HAP-1 (cell line): ENCODE data around the gene PTPN3.
"Not testable (repeated sequence)": the region's sequence is repeated elsewhere in the genome, so short reads cannot be mapped to it uniquely, and the experiment has no call there.

Source experiments
- DNase-seq, 2 experiments: peaks; one replicate each; pipeline ENCODE4 v3.0.0-alpha.2; 2016 to 2020; ENCODE audit warnings: low spot score in 2 of 2
- H3K27me3 ChIP-seq: fragments of 250-450 bp; sonication (Bioruptor Pico); 2 replicates; pipeline ENCODE4 v1.5.1; 2020; ENCODE audit warnings: low read depth, mild to moderate bottlenecking, moderate library complexity
- H3K36me3 ChIP-seq: fragments of 250-450 bp; sonication (Bioruptor Pico); replicated peaks from 2 replicates; pipeline ENCODE4 v1.5.1; 2020; ENCODE audit warnings: mild to moderate bottlenecking
- H3K4me1 ChIP-seq: fragments of 250-450 bp; sonication (Bioruptor Pico); 2 replicates; pipeline ENCODE4 v1.5.1; 2020; ENCODE audit warnings: mild to moderate bottlenecking
- H3K4me3 ChIP-seq: fragments of 250-450 bp; sonication (Bioruptor Pico); 2 replicates; pipeline ENCODE4 v1.5.1; 2020; ENCODE audit warnings: mild to moderate bottlenecking, moderate library complexity
- H3K9me3 ChIP-seq: fragments of 250-450 bp; sonication (Bioruptor Pico); 2 replicates; pipeline ENCODE4 v1.5.1; 2020; ENCODE audit warnings: mild to moderate bottlenecking, moderate library complexity
- in situ Hi-C: fragments of 300-500 bp; cut with MboI; formaldehyde crosslinking; loops from 3 replicates; pipeline ENCODE4 v1.14.3; 2020; ENCODE audit warnings: low sequenced_read_pairs, inconsistent platforms, mixed read lengths

The PTPN3 gene, protein sequence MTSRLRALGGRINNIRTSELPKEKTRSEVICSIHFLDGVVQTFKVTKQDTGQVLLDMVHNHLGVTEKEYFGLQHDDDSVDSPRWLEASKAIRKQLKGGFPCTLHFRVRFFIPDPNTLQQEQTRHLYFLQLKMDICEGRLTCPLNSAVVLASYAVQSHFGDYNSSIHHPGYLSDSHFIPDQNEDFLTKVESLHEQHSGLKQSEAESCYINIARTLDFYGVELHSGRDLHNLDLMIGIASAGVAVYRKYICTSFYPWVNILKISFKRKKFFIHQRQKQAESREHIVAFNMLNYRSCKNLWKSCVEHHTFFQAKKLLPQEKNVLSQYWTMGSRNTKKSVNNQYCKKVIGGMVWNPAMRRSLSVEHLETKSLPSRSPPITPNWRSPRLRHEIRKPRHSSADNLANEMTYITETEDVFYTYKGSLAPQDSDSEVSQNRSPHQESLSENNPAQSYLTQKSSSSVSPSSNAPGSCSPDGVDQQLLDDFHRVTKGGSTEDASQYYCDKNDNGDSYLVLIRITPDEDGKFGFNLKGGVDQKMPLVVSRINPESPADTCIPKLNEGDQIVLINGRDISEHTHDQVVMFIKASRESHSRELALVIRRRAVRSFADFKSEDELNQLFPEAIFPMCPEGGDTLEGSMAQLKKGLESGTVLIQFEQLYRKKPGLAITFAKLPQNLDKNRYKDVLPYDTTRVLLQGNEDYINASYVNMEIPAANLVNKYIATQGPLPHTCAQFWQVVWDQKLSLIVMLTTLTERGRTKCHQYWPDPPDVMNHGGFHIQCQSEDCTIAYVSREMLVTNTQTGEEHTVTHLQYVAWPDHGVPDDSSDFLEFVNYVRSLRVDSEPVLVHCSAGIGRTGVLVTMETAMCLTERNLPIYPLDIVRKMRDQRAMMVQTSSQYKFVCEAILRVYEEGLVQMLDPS

DNA sequence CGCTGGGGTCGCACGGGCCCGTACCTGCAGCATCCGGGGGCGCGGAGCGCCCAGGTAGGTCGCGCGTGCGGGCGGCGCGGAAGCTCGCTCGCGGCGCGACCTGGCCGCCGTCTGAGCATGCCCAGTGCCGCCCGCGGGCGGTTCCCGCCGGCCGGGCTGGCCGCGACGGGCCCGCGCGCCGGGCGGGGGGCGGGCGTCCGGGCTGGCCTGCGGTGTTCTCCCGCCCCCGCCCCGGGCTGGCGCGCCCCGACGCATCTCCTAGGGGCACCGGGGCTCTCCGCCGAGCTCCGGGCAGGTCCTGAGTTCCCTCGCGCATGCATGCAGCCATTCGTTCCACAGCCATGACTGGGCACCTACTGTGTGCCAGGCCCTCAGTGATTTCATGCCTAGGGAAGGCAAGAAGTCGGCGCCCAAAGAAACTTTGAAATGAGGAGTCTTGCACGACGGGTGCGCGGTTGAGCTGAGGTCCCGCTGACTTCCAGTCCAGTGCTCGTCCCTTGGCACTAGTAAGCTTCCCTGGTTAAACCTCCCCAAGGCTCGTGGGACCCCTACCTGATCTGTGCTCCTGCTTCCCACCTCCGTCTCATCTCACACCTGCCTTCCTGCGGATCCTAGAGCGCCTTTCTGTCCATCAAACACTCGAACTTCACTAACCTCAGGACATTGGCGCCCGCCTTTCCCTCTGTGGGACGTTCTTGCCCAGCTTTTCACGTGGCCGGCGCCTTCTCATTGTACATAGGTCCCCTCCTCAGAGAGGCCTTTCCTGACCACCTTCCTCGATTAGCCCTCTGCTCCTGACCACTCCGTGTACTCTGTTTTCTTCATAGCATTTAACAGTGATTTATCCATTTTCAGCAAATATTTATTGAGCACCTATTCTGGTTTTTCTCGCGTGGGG is at the start of gene PTPN3:
TSS of gene PTPN3 (minus strand) at position 113 of the 898 bp plus-strand sequence. CDS start 34,873 bp downstream, outside the sequence.
- H3K9me3 ChIP-seq, result no peaks in the 10 kb centered on the region
- H3K36me3 ChIP-seq, result no peaks in the 10 kb centered on the region
- peaks cover 4% of the 10 kb centered on the region for H3K4me1 ChIP-seq
- H3K27me3 ChIP-seq, result peaks cover 31% of the 10 kb centered on the region; the same call in 1 of the 2 replicates
- peak within 1 kb of the TSS; percentile 25 for H3K4me3 ChIP-seq
- no peak for DNase-seq
- in situ Hi-C loops, result no loop called here

DNA sequence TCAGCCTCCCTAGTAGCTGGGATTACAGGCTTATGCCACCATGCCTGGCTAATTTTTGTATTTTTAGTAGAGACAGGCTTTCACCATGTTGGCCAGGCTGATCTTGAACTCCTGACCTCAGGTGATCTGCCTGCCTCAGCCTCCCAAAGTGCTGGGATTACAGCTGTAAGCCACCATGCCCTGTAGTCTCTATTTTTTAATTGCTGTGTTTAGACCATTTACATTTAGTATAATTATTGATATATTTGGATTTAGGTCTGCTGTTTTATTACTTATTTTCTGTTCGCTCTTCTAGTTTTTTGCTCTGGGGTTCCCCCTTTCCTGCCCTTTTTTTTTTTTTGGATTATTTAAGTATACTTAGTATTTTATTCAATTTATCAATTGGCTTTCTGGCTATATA is 46.8 kb upstream of the PTPN3 start:
- H3K36me3 ChIP-seq, H3K4me3 ChIP-seq, H3K27me3 ChIP-seq, DNase-seq, H3K4me1 ChIP-seq, in situ Hi-C loops, H3K9me3 ChIP-seq: not testable (repeated sequence)

DNA sequence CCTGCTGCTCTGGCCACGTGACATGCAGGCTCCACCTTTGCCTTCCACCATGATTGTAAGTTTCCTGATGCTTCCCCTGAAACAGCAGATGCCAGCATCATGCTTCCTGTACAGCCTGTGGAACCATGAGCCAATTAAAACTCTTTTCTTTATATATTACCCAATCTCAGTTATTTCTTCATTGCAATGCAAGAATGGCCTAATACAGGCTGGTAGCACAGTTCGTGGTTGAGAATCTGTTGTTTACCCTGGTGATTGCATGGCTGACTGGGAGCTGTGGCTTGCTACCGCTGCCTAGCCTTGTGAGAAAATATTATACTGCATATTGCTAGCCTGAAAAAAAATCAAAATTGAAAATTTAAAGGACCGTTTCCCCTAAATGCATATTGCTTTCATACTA is 44.8 kb upstream of the PTPN3 start:
- in situ Hi-C loops, result no loop called here
- Histone ChIP-seq H3K4me1 (peaks cover under 1% of the 10 kb centered on the region; the same call in 1 of the 2 replicates), H3K4me3 (no peak overlapping the region), H3K27me3 (peaks cover 7% of the 10 kb centered on the region), H3K9me3 (no peaks in the 10 kb centered on the region), H3K36me3 (no peaks in the 10 kb centered on the region)
- DNase-seq, result no peak

DNA sequence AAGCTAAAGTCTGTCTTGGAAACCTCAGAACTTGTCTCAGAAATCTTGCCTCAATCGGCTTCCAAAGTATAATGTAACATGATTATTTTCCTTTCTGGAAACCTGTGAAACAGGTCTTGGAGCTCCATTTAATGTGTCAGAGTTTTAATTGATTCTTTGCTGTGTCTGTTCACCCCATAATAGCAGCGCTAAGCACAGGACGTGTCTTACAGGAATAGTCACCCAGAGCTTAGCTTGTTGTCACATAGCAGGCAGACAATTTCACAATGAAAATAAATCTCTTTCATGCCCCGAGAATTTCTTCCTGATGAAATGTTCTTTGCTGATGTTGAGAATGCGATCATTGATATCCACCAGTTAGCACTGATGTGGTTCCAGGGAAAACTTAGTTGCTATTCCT is 40.2 kb upstream of the PTPN3 start:
- in situ Hi-C loops, result no loop called here
- no peak for DNase-seq
- peaks cover 16% of the 10 kb centered on the region for H3K4me1 ChIP-seq
- H3K9me3 ChIP-seq, result no peaks in the 10 kb centered on the region
- H3K36me3 ChIP-seq, result no peaks in the 10 kb centered on the region
- H3K4me3 ChIP-seq, result no peak overlapping the region
- peaks cover 7% of the 10 kb centered on the region for H3K27me3 ChIP-seq

DNA sequence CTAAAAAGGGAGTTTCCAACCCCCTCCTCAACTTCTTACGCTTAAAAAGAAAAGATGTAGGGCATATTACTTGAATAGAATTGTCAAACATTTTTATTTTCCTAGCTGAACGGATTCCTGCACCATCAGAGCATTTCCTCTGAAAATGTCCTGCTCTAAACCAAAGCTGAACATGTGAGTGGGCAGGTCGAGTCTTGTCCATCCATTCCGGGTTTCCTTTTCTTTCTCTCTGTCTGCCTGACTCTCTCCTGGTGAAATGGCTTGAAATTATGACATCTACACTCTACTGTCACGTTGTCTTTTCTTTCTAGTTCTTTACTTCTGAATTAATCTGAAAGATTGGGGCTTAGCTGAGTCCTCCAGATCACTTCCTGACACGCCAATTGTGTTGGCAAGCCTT is 39.2 kb upstream of the PTPN3 start:
- H3K27me3 ChIP-seq, result peaks cover 7% of the 10 kb centered on the region

DNA sequence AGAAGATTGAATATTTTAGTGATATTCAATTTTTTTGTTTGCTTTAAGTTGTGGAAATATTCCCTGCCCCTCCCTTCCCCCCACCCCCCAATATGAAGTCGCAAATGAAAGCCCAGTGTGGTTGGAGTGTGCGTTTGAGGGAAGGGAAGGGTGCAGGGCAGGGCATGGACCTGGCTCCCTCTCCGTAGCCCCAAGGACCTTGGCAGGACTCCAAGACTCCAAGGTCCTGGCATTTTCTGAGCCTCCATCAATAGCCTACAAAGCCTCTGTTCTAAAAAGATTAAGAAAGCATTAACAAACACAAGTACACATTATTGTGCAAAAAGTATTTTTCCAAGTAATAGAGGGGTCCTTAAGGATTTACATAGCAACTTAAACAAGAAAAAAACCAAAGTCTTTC is 38.8 kb upstream of the PTPN3 start:
- in situ Hi-C loops, result no loop called here
- DNase-seq, result peak; percentile 73 to 79
- Histone ChIP-seq H3K9me3 (no peaks in the 10 kb centered on the region), H3K4me1 (peaks cover 16% of the 10 kb centered on the region), H3K36me3 (no peaks in the 10 kb centered on the region), H3K27me3 (peaks cover 10% of the 10 kb centered on the region), H3K4me3 (no peak overlapping the region)

More for the DNA sequence above, 39.2 kb upstream of the PTPN3 start:
- H3K36me3 ChIP-seq, result no peaks in the 10 kb centered on the region
- H3K4me3 ChIP-seq, result no peak overlapping the region
- in situ Hi-C loops, result no loop called here
- H3K9me3 ChIP-seq, result no peaks in the 10 kb centered on the region
- peaks cover 16% of the 10 kb centered on the region for H3K4me1 ChIP-seq
- peak; percentile 23 to 55 for DNase-seq

DNA sequence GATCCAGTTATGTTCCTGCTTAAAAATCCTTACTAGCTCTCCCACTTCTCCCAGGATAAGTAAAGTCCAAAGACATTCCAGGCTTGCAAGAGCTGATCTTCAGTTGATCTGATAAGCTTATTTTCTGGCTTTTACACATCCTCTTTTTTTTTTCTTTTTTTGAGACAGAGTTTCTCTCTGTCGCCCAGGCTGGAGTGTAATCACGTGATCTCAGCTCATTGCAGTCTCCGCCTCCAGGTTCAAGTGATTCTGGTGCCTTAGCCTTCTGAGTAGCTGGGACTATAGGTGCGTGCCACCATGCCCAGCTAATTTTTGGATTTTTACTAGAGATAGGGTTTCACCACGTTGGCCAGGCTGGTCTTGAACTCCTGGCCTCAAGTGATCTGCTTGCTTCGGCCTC is 37.3 kb upstream of the PTPN3 start:
- Histone ChIP-seq H3K27me3 (peaks cover 22% of the 10 kb centered on the region), H3K4me1 (peaks cover 16% of the 10 kb centered on the region), H3K9me3 (no peaks in the 10 kb centered on the region), H3K36me3 (no peaks in the 10 kb centered on the region), H3K4me3 (no peak overlapping the region)
- no peak for DNase-seq
- in situ Hi-C loops, result no loop called here

DNA sequence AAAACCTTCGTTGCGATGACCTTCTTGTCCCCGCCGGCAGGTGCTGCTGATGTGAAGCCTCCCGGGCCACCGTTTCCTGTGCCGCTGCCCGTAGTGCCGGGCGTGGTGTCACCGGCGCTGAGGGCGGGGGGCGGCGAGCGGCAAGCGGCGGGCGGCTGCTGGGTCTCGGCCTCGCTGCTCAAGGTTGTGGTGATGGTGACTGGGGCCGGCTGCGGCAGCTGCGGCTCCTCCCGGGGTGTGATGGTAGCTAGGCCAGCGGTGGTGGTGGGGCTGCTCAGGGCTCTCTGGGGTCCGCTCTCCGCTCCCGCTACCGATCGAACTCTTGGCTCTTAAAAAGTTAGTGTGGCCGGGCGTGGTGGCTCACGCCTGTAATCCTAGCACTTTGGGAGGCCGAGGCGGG is 36.0 kb upstream of the PTPN3 start:
- no peak for DNase-seq
- Histone ChIP-seq H3K4me3 (no peak overlapping the region), H3K27me3 (peaks cover 25% of the 10 kb centered on the region), H3K36me3 (no peaks in the 10 kb centered on the region), H3K9me3 (no peaks in the 10 kb centered on the region), H3K4me1 (peaks cover 16% of the 10 kb centered on the region)
- in situ Hi-C loops, result no loop called here

DNA sequence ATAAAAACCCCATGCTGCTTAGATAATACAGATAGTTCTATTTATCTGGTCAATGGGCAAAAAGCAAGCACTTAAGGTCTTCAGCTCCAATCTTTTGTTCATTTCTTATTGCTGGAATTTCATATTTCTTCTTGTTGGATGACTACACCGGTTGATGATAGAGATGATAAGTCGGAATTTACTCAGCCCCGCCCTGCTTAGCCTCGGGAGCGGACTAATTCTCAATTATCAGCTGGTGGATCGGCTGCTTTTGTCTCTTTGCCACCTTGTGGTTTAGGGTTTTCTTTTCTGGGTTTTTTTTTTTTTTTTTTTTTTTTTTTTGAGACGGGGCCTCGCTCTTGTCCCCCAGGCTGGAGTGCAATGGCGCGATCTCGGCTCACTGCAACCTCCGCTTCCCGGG is 34.5 kb upstream of the PTPN3 start:
- Histone ChIP-seq H3K4me1 (peaks cover 13% of the 10 kb centered on the region), H3K27me3 (peaks cover 18% of the 10 kb centered on the region)
- in situ Hi-C loops, H3K36me3 ChIP-seq, H3K9me3 ChIP-seq, DNase-seq, H3K4me3 ChIP-seq: not testable (repeated sequence)

DNA sequence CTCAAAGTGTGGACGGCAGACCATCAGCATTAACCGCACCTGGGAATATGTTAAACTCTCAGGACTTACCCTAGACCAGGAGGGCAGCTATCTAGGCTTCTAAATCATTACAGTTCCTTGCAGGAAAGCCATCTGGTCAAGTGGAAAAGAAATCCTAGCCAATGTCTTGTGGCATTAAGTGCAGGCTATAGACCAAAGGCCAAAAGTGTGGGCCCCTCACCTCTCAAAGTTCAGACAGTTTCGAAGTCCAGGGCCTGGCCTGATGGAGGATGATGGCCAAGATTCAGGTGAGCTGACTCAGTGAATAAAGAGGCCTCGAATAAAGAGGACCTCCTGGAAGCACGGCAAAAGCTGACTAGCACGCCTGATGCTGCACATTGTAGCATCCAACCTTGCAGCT is 24.0 kb upstream of the PTPN3 start:
- in situ Hi-C loops, result no loop called here

DNA sequence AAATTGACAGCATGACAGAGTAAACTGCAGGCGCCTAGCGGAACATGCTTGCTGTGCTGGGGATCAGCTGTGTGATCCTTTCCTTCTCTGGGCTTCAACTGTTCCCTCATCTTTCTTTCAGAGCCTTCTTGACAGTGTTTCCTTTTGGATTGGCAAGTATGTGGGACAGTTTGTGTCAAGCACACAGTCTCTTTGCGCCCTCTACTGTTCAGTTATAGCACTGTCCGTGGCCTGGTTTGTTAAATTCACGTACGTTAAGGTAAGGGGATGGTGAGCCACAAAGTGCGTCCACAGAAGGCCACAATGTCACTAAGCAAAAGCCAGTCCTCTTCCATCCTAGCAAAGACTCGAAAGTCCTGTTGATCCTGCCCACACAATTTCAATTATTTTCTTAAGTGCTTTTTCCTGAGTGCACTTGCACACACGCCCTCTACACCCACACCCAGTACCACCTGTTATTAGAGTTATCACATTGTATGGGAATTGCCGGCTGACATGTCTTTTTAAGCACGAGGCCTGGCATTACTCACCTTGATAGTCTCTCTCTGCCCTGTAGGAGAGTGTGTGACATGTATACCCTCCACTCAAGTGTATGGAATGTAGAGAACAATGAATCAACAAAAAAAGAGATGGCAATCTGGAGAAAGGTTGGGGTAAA is 22.5 kb upstream of the PTPN3 start:
- in situ Hi-C loops, result no loop called here
- Histone ChIP-seq H3K4me3 (no peak overlapping the region), H3K9me3 (no peaks in the 10 kb centered on the region), H3K4me1 (no peaks in the 10 kb centered on the region), H3K36me3 (no peaks in the 10 kb centered on the region), H3K27me3 (peaks cover 3% of the 10 kb centered on the region; the same call in 1 of the 2 replicates)
- DNase-seq, result peak; percentile 65 to 80

More for the DNA sequence above, 24.0 kb upstream of the PTPN3 start:
- no peaks in the 10 kb centered on the region for H3K9me3 ChIP-seq
- no peaks in the 10 kb centered on the region for H3K4me1 ChIP-seq
- DNase-seq, result no peak
- H3K4me3 ChIP-seq, result no peak overlapping the region
- H3K36me3 ChIP-seq, result no peaks in the 10 kb centered on the region
- H3K27me3 ChIP-seq, result peaks cover 7% of the 10 kb centered on the region; the same call in 1 of the 2 replicates

DNA sequence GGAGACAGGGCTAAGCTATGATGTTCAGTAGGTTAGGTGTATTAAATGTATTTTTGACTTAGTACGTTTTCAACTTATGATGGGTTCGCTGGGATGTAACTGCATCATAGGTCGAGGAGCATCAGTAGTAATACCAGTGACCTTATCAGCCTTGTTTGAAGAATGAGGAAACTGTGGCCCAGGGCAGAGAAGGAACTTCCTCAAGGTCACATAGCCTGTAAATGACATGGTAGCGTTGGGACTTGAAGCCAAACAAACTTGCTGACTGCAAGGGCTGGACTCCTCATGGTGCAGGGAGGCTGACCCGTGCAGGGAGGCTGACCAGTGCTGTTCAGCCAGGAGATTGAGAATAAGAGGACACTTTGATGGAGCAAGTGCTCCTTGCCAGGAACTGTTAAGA is 21.3 kb upstream of the PTPN3 start:
- DNase-seq, result no peak
- Histone ChIP-seq H3K36me3 (no peaks in the 10 kb centered on the region), H3K9me3 (no peaks in the 10 kb centered on the region), H3K4me1 (no peaks in the 10 kb centered on the region), H3K27me3 (peaks cover 3% of the 10 kb centered on the region; the same call in 1 of the 2 replicates), H3K4me3 (no peak overlapping the region)
- in situ Hi-C loops, result no loop called here
